HepG2 (cell line): Measurements from ENCODE around the gene ATRN. TPM values are rescaled to one million over a fixed set of nuclear protein-coding genes. Genes with fewer than 3 reads are reported as not detected.

Source experiments
- BORCS8-MEF2B ChIP-seq: sonication (generic); formaldehyde crosslinking; IDR thresholded peaks from 2 replicates; pipeline ENCODE4 v1.8.0; 2022; ENCODE audit warnings: mild to moderate bottlenecking, missing genetic modification reagents
- DR1 ChIP-seq: sonication (generic); formaldehyde crosslinking; IDR thresholded peaks from 2 replicates; pipeline ENCODE4 v1.8.0; 2021; ENCODE audit warnings: mild to moderate bottlenecking, missing genetic modification reagents, inconsistent platforms
- RARA ChIP-seq: IDR thresholded peaks from 2 replicates; pipeline ENCODE4 v1.6.1; 2016; ENCODE audit warnings: missing genetic modification reagents, missing compliant biosample characterization
- SNAPC2 ChIP-seq: sonication (generic); formaldehyde crosslinking; IDR thresholded peaks from 2 replicates; pipeline ENCODE4 v1.8.1; 2022; ENCODE audit warnings: mild to moderate bottlenecking, missing genetic modification reagents
- XRCC5 ChIP-seq: fragments of 200-400 bp; formaldehyde crosslinking; optimal IDR thresholded peaks from 2 replicates; pipeline ENCODE3; 2017; ENCODE audit warnings: mild to moderate bottlenecking, low read length
- ZBTB42 ChIP-seq: sonication (generic); formaldehyde crosslinking; IDR thresholded peaks from 2 replicates; pipeline ENCODE4 v1.5.0; 2020; ENCODE audit warnings: mild to moderate bottlenecking, missing genetic modification reagents
- ZNF761 ChIP-seq: sonication (generic); formaldehyde crosslinking; conservative IDR thresholded peaks from 2 replicates; pipeline ENCODE4 v1.4.0; 2020; ENCODE audit warnings: mild to moderate bottlenecking, missing genetic modification reagents
- ZNF782 ChIP-seq: sonication (generic); formaldehyde crosslinking; IDR thresholded peaks from 2 replicates; pipeline ENCODE4 v1.4.0; 2020; ENCODE audit warnings: missing genetic modification reagents, mild to moderate bottlenecking, borderline replicate concordance
- polyA plus RNA-seq, 8 experiments: library from polyadenylated mRNA; depleted of rRNA in 3 of 8; stranded (reverse) in 7 of 8; unstranded in 1 of 8; fragments of >200 nt; fragmentation: Illumina TruSeq in 4 of 8; extraction: Trizol in 4 of 8; gene quantifications; 2 replicates each; pipeline versions ENCODE4 v1.2.1 to v1.2.3, GENCODE V29; 2011 to 2016; ENCODE audit warnings: low read depth in 4 of 8, missing spikeins in 1 of 8, mixed read lengths in 1 of 8; ENCODE audit not compliant: insufficient read depth in 1 of 8
- total RNA-seq, 5 experiments: library from RNA; depleted of rRNA; stranded (reverse); fragments of >200 nt; fragmentation: Illumina TruSeq; extraction: Trizol; gene quantifications; 2 replicates each; pipeline ENCODE4 v1.2.3, GENCODE V29; 2016; ENCODE audit warnings: low read depth in 1 of 5
- TF ChIP-seq, protein P1 (sequence below): sonication (generic); formaldehyde crosslinking; IDR thresholded peaks from 2 replicates; pipeline ENCODE4 v1.8.0; 2022; ENCODE audit warnings: mild to moderate bottlenecking, missing genetic modification reagents
- TF ChIP-seq, protein P2 (sequence below): sonication (generic); formaldehyde crosslinking; IDR thresholded peaks from 2 replicates; pipeline ENCODE4 v1.5.1; 2020; ENCODE audit warnings: mild to moderate bottlenecking, missing genetic modification reagents, moderate library complexity
- TF ChIP-seq, protein P3 (sequence below): sonication (generic); formaldehyde crosslinking; conservative IDR thresholded peaks from 2 replicates; pipeline ENCODE4 v1.4.0; 2020; ENCODE audit warnings: mild to moderate bottlenecking, missing genetic modification reagents, moderate library complexity
- TF ChIP-seq, protein P4 (sequence below): sonication (generic); formaldehyde crosslinking; IDR thresholded peaks from 2 replicates; pipeline ENCODE4 v1.8.0; 2022; ENCODE audit warnings: mild to moderate bottlenecking, missing genetic modification reagents, borderline replicate concordance
- TF ChIP-seq, protein P5 (sequence below): sonication (generic); formaldehyde crosslinking; IDR thresholded peaks from 2 replicates; pipeline ENCODE4 v1.8.1; 2022; ENCODE audit warnings: low read depth, mild to moderate bottlenecking, missing genetic modification reagents

The ATRN gene
- total and polyA plus RNA-seq, 2 of the 13 experiments (the other 11 are each of a cell fraction or from before 2014, with no cell fraction given): 44.2 to 81.1 TPM

DNA sequence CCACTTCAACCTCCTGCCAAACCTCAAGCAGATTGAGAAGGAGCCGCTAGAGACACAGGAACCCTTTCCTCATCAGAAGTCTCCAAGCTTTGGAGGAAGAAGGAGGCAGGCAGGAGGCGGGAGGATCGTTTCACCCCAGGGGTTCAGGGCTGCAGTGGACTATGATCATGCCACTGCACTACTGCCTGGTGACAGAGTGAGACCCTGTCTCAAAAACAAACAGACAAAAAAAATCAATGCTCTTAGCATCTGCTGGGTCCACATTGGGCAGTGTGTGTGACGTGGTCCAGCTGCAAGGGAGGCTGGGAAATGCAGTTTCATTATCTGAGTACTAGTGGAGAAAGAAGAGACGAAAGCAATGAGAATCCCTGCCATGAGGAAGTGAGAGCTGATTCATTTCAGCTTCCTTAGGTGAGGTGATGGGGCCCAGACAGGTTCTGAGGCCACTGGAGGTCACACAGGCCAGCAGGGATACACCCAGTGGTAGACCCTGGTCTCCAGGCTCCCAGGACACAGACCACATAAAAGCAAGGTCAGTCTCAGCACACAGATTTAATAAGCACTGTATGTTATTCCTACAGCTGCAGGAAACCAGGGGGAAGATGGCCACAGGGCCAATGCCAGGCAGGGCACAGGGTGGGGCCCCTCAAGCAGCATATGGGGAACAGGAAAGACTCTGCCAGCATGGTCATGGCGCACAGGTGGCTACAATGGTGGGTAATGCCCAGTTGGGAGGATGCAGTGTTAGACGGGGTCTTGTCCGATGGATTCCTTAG is 188.1 kb downstream of the ATRN start (continued):
- TF ChIP-seq, protein P1, sequence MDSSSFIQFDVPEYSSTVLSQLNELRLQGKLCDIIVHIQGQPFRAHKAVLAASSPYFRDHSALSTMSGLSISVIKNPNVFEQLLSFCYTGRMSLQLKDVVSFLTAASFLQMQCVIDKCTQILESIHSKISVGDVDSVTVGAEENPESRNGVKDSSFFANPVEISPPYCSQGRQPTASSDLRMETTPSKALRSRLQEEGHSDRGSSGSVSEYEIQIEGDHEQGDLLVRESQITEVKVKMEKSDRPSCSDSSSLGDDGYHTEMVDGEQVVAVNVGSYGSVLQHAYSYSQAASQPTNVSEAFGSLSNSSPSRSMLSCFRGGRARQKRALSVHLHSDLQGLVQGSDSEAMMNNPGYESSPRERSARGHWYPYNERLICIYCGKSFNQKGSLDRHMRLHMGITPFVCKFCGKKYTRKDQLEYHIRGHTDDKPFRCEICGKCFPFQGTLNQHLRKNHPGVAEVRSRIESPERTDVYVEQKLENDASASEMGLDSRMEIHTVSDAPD (CRISPR knock-in tag): peak; percentile 65
- TF ChIP-seq, protein P2, sequence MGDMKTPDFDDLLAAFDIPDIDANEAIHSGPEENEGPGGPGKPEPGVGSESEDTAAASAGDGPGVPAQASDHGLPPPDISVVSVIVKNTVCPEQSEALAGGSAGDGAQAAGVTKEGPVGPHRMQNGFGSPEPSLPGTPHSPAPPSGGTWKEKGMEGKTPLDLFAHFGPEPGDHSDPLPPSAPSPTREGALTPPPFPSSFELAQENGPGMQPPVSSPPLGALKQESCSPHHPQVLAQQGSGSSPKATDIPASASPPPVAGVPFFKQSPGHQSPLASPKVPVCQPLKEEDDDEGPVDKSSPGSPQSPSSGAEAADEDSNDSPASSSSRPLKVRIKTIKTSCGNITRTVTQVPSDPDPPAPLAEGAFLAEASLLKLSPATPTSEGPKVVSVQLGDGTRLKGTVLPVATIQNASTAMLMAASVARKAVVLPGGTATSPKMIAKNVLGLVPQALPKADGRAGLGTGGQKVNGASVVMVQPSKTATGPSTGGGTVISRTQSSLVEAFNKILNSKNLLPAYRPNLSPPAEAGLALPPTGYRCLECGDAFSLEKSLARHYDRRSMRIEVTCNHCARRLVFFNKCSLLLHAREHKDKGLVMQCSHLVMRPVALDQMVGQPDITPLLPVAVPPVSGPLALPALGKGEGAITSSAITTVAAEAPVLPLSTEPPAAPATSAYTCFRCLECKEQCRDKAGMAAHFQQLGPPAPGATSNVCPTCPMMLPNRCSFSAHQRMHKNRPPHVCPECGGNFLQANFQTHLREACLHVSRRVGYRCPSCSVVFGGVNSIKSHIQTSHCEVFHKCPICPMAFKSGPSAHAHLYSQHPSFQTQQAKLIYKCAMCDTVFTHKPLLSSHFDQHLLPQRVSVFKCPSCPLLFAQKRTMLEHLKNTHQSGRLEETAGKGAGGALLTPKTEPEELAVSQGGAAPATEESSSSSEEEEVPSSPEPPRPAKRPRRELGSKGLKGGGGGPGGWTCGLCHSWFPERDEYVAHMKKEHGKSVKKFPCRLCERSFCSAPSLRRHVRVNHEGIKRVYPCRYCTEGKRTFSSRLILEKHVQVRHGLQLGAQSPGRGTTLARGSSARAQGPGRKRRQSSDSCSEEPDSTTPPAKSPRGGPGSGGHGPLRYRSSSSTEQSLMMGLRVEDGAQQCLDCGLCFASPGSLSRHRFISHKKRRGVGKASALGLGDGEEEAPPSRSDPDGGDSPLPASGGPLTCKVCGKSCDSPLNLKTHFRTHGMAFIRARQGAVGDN (CRISPR knock-in tag): peak; percentile 34; the same call in 1 of the 2 replicates
- TF ChIP-seq SNAPC2 (CRISPR knock-in tag) (no peak), ZNF782 (CRISPR knock-in tag) (peak; percentile 61; the same call in 1 of the 2 replicates), BORCS8-MEF2B (CRISPR knock-in tag) (peak; percentile 30; the same call in 1 of the 2 replicates), ZNF761 (CRISPR knock-in tag) (peak; percentile 67; the same call in 1 of the 2 replicates), RARA (CRISPR knock-in tag) (no peak; the same call in 1 of the 2 replicates), DR1 (peak; percentile 47; the same call in 1 of the 2 replicates), XRCC5 (no peak), ZBTB42 (CRISPR knock-in tag) (no peak)
- TF ChIP-seq, protein P3, sequence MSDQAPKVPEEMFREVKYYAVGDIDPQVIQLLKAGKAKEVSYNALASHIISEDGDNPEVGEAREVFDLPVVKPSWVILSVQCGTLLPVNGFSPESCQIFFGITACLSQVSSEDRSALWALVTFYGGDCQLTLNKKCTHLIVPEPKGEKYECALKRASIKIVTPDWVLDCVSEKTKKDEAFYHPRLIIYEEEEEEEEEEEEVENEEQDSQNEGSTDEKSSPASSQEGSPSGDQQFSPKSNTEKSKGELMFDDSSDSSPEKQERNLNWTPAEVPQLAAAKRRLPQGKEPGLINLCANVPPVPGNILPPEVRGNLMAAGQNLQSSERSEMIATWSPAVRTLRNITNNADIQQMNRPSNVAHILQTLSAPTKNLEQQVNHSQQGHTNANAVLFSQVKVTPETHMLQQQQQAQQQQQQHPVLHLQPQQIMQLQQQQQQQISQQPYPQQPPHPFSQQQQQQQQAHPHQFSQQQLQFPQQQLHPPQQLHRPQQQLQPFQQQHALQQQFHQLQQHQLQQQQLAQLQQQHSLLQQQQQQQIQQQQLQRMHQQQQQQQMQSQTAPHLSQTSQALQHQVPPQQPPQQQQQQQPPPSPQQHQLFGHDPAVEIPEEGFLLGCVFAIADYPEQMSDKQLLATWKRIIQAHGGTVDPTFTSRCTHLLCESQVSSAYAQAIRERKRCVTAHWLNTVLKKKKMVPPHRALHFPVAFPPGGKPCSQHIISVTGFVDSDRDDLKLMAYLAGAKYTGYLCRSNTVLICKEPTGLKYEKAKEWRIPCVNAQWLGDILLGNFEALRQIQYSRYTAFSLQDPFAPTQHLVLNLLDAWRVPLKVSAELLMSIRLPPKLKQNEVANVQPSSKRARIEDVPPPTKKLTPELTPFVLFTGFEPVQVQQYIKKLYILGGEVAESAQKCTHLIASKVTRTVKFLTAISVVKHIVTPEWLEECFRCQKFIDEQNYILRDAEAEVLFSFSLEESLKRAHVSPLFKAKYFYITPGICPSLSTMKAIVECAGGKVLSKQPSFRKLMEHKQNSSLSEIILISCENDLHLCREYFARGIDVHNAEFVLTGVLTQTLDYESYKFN (CRISPR knock-in tag): peak; percentile 90
- TF ChIP-seq, protein P4, sequence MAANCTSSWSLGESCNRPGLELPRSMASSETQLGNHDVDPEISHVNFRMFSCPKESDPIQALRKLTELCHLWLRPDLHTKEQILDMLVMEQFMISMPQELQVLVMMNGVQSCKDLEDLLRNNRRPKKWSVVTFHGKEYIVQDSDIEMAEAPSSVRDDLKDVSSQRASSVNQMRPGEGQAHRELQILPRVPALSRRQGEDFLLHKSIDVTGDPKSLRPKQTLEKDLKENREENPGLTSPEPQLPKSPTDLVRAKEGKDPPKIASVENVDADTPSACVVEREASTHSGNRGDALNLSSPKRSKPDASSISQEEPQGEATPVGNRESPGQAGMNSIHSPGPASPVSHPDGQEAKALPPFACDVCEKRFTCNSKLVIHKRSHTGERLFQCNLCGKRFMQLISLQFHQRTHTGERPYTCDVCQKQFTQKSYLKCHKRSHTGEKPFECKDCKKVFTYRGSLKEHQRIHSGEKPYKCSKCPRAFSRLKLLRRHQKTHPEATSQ (CRISPR knock-in tag): peak; percentile 47; the same call in 1 of the 2 replicates
- TF ChIP-seq, protein P5, sequence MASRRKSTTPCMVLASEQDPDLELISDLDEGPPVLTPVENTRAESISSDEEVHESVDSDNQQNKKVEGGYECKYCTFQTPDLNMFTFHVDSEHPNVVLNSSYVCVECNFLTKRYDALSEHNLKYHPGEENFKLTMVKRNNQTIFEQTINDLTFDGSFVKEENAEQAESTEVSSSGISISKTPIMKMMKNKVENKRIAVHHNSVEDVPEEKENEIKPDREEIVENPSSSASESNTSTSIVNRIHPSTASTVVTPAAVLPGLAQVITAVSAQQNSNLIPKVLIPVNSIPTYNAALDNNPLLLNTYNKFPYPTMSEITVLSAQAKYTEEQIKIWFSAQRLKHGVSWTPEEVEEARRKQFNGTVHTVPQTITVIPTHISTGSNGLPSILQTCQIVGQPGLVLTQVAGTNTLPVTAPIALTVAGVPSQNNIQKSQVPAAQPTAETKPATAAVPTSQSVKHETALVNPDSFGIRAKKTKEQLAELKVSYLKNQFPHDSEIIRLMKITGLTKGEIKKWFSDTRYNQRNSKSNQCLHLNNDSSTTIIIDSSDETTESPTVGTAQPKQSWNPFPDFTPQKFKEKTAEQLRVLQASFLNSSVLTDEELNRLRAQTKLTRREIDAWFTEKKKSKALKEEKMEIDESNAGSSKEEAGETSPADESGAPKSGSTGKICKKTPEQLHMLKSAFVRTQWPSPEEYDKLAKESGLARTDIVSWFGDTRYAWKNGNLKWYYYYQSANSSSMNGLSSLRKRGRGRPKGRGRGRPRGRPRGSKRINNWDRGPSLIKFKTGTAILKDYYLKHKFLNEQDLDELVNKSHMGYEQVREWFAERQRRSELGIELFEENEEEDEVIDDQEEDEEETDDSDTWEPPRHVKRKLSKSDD (CRISPR knock-in tag): peak; percentile 69; the same call in 1 of the 2 replicates
